ENCODE results near the gene CYB5R4. TPM values are rescaled to one million over a fixed set of nuclear protein-coding genes. Genes with fewer than 3 reads are reported as not detected.
"Not testable (repeated sequence)": the region's sequence is repeated elsewhere in the genome, so short reads cannot be mapped to it uniquely, and the experiment has no call there.

The CYB5R4 gene
- total RNA-seq, 1 donor from 2014 or later, result 14.6 TPM

DNA sequence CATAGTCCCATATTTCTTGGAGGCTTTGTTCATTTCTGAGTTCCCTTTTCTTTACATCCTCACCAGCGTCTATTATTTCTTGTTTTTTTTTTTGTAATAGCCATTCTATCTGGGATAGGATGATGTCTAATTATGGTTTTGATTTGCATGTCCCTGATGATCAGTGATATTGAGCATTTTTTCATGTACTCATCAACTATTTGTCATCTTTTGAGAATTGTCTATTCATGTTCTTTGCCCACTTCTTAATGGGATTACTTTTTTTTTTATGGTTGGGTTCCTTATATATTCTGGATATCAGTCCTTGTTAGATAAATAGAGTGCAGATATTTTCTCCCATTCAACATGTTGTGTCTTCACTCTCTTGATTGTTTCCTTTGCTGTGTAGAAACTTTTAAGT, 42.1 kb downstream of the CYB5R4 start:
- no peaks in the 10 kb centered on the region for H3K27me3 Mint-ChIP-seq (ENCODE audit: low read depth)
- TF ChIP-seq, protein P1, sequence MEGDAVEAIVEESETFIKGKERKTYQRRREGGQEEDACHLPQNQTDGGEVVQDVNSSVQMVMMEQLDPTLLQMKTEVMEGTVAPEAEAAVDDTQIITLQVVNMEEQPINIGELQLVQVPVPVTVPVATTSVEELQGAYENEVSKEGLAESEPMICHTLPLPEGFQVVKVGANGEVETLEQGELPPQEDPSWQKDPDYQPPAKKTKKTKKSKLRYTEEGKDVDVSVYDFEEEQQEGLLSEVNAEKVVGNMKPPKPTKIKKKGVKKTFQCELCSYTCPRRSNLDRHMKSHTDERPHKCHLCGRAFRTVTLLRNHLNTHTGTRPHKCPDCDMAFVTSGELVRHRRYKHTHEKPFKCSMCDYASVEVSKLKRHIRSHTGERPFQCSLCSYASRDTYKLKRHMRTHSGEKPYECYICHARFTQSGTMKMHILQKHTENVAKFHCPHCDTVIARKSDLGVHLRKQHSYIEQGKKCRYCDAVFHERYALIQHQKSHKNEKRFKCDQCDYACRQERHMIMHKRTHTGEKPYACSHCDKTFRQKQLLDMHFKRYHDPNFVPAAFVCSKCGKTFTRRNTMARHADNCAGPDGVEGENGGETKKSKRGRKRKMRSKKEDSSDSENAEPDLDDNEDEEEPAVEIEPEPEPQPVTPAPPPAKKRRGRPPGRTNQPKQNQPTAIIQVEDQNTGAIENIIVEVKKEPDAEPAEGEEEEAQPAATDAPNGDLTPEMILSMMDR (conservative IDR thresholded peaks at IDR 0.05), result no peak
- DNase-seq (ENCODE audit: low read depth, low spot score), result no peak
- H3K27ac Mint-ChIP-seq (ENCODE audit: unreplicated experiment), result no peak overlapping the region
- peaks cover 33% of the 10 kb centered on the region for H3K36me3 Mint-ChIP-seq (ENCODE audit: low read depth)
- H3K4me1 Mint-ChIP-seq, result no peaks in the 10 kb centered on the region
- H3K9me3 Mint-ChIP-seq, result peaks cover 20% of the 10 kb centered on the region
- H3K4me3 Mint-ChIP-seq, result no peak overlapping the region

DNA sequence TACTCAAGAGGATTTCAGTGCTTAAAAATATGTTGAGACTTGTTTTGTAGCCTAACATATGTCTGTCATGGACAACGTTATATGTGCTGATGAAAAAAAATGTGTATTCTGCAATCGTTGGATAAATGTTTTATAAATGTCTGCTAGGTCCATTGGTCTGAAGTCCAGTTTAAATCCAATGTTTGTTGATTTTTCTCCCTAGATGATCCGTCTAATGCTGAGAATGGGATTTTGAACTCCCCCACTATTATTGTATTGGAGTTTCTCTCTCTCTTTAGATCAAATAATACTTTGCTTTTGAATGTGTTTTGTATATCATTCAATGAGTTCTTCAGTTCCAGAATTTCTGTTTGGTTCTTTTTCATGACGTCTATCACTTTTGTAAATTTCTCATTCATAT, 44.9 kb downstream of the CYB5R4 start:
- TF ChIP-seq, protein P1 (conservative IDR thresholded peaks at IDR 0.05), result no peak
- no peaks in the 10 kb centered on the region for H3K4me1 Mint-ChIP-seq
- H3K27me3 Mint-ChIP-seq (ENCODE audit: low read depth), result no peaks in the 10 kb centered on the region
- no peak overlapping the region for H3K4me3 Mint-ChIP-seq
- peaks cover 26% of the 10 kb centered on the region for H3K36me3 Mint-ChIP-seq (ENCODE audit: low read depth)
- no peak overlapping the region for H3K27ac Mint-ChIP-seq (ENCODE audit: unreplicated experiment)
- H3K9me3 Mint-ChIP-seq, result peaks cover 23% of the 10 kb centered on the region
- DNase-seq (ENCODE audit: low read depth, low spot score), result no peak

DNA sequence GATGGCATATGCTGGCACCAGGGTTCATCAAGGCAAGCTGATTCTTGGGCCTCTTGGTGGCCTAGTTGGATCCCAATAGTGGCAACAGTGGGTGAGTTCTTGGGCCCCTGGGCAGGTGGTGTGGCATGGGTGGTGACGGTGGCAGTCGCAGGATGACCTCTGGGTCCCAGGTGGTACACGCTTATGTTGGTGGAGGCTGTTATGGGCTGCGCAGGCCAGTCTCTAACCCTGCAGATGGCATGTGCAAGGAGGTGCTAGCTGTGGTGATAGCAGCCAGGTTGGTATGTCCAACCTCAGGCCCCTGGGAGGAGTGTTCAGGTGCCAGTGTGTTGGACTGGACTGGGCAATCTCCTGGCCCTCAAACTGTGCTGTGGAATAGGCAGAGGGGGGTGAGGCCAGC, 46.2 kb downstream of the CYB5R4 start:
- H3K4me3 Mint-ChIP-seq, result no peak overlapping the region
- H3K36me3 Mint-ChIP-seq (ENCODE audit: low read depth), result peaks cover 20% of the 10 kb centered on the region
- DNase-seq (ENCODE audit: low read depth, low spot score), result no peak
- no peak overlapping the region for H3K27ac Mint-ChIP-seq (ENCODE audit: unreplicated experiment)
- H3K27me3 Mint-ChIP-seq (ENCODE audit: low read depth), result no peaks in the 10 kb centered on the region
- H3K9me3 Mint-ChIP-seq, result peaks cover 19% of the 10 kb centered on the region
- H3K4me1 Mint-ChIP-seq, result no peaks in the 10 kb centered on the region
- TF ChIP-seq, protein P1 (conservative IDR thresholded peaks at IDR 0.05), result no peak

DNA sequence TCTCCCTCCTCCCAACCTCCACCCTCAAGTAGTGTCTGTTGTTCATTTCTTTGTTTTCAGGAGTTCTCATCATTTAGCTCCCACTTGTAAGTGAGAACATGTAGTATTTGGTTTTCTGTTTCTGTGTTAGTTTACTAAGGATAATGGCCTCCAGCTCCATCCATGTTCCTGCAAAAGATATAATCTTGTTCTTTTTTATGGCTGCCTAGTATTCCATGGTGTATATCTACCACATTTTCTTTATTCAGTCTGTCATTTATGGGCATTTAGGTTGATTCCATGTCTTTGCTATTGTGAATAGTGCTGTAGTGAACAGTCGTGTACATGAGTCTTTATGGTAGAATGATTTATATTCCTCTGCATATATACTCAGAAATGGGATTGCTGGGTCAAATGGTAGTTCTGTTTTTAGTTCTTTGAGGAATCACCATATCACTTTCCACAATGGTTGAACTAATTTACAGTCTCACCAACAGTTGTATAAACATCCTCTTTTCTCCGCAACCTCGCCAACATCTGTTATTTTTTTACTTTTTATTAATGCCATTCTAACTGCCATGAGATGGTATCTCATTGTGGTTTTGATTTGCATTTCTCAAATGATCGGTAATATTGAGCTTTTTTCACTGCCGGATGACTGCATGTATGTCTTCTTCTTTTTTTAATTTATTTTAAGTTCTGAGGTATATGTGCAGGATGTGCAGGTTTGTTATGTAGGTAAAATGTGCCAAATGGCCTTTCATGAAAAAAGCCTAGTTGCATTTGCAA, 48.3 kb downstream of the CYB5R4 start:
- H3K36me3 Mint-ChIP-seq (ENCODE audit: low read depth); DNase-seq (ENCODE audit: low read depth, low spot score); H3K27ac Mint-ChIP-seq (ENCODE audit: unreplicated experiment); H3K27me3 Mint-ChIP-seq (ENCODE audit: low read depth); H3K4me3 Mint-ChIP-seq; H3K4me1 Mint-ChIP-seq: not testable (repeated sequence)
- H3K9me3 Mint-ChIP-seq, result peaks cover 12% of the 10 kb centered on the region

DNA sequence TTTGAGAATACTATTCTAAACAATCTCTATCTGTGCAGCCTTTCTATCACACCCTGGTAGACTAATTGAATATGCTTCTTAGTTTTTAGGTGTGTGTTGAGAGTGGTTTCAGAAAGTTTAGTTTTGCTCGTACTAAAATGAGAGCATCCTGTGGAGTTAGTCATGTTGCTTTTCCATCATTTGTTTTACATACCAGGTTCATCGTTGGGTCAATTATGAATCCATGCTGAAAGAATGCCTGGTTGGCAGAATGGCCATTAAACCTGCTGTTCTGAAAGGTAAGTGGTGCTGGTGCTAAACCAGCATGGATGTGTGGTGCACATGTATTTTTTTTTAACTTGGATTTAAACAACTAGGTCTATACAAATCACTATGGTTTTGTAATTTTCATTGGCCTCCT, 49.3 kb downstream of the CYB5R4 start:
- H3K9me3 Mint-ChIP-seq, result peaks cover 10% of the 10 kb centered on the region
- TF ChIP-seq, protein P1 (conservative IDR thresholded peaks at IDR 0.05), result no peak
- H3K27me3 Mint-ChIP-seq (ENCODE audit: low read depth), result no peaks in the 10 kb centered on the region
- no peak for DNase-seq (ENCODE audit: low read depth, low spot score)
- H3K4me3 Mint-ChIP-seq, result no peak overlapping the region
- no peaks in the 10 kb centered on the region for H3K4me1 Mint-ChIP-seq
- no peak overlapping the region for H3K27ac Mint-ChIP-seq (ENCODE audit: unreplicated experiment)
- peaks cover 3% of the 10 kb centered on the region for H3K36me3 Mint-ChIP-seq (ENCODE audit: low read depth)

DNA sequence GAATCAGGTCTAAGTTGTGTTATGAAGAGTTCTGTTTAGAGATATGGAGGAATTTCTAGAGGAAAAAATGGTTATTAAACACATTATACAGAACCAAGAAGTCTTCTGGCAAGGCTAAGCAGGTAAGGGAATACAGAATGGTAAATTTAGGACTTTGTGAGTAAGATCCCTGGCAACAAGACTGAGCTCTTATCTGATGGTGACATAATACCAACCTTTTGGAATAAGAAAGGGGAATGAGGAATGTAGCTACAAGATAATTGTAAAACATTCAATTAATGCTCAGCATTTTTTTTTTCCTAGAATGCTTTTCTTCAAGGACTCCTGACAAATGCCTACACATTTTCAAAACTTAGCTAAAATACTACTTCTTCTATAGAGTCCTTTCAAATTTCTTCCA, 51.8 kb downstream of the CYB5R4 start:
- TF ChIP-seq, protein P1 (conservative IDR thresholded peaks at IDR 0.05), result no peak
- Mint-ChIP-seq H3K9me3 (peaks cover 3% of the 10 kb centered on the region), H3K36me3 (ENCODE audit: low read depth) (no peaks in the 10 kb centered on the region), H3K27me3 (ENCODE audit: low read depth) (no peaks in the 10 kb centered on the region), H3K4me3 (no peak overlapping the region), H3K27ac (ENCODE audit: unreplicated experiment) (no peak overlapping the region), H3K4me1 (peaks cover 1% of the 10 kb centered on the region)
- no peak for DNase-seq (ENCODE audit: low read depth, low spot score)

All from neural crest cell (in vitro differentiated cells).